HG03280 (cell line): ENCODE measurements around the gene SLC7A7.
"Not testable (repeated sequence)": the region's sequence is repeated elsewhere in the genome, so short reads cannot be mapped to it uniquely, and the experiment has no call there.

ENCODE experiments used
- ATAC-seq: cut with Tn5 transposase; IDR thresholded peaks from one replicate; pipeline ENCODE4 v1.9.1; 2021; ENCODE audit warnings: mild to moderate bottlenecking, moderate library complexity; ENCODE audit not compliant: unreplicated experiment

SLC7A7 gene

GRCh38 chr14:22814941-22815713 is at the start of gene SLC7A7:
Gene SLC7A7, minus strand, starts transcription at chr14:22815435. Its CDS starts 2,037 bp downstream, at chr14:22813398.
- no peak for ATAC-seq

DNA sequence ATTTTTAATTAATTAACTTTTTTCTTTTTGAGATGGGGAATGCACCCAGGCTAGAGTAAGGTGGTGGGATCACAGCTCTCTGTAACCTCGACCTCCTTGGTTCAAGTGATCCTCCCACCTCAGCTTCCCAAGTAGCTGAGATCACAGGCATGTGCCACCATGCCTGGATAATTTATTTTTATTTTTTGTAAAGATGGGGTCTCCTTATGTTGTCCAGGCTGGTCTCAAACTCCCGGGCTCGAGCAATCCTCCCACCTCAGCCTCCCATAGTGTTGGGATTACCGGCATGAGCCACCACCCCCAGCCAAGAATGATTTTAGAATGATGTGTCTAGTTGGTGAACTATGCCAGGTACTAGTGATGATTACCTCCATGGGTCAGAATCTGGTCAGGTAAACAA is 49.7 kb upstream of the SLC7A7 start:
- ATAC-seq = no peak

- ATAC-seq = no peak
Measured at GRCh38 chr14:22861651-22862050, 46.4 kb upstream of the SLC7A7 start.

GRCh38 chr14:22860377-22860776 is 45.1 kb upstream of the SLC7A7 start:
- ATAC-seq = not testable (repeated sequence)

DNA sequence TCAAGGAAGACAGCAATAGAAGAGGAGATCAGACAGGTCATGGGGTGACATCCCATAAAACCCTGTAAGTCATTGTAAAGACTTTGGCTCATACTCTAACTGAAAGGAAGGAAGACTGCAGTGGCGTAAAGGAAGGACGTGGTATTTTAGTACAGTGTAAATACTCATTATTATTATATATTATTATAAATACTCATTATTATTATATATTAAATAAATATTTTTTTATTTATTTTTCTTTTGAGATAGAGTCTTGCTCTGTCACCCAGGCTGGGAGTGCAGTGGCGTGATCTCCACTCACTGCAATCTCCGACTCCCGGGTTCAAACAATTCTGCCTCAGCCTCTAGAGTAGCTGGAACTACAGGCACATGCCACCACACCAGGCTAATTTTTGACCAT is 41.2 kb upstream of the SLC7A7 start:
- ATAC-seq = no peak

DNA sequence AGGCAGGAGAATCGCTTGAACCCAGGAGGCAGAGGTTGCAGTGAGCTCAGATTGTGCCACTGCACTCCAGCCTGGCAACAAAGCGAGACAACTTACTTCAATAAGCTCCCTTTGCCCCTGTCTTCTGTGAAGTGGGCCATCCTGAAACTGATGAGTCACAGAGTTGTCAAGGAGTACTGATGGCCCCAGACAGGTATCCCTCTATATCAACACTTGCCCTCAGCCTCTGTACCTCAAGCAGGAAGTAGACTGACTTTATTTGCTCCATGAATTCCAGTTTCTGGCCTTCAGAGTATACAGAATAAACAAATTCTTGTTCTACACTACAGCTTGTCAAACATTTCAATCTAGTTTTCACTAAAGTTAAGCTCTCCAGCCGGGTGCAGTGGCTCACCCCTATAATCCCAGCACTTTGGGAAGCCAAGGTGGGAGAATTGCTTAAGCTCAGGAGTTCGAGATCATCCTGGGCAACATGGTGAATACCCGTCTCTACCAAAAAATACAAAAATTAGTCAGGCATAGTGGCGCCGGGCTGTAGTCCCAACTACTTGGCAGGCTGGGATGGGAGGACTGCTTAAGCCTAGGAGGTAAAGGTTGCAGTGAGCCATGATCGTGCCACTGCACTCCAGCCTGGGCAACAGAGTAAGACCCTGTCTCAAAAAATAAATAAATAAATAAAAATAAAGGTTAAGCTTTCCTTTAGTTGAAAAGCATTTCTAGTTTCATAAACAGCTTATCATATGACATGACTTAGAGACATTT is 39.9 kb upstream of the SLC7A7 start:
- ATAC-seq = no peak

GRCh38 chr14:22854296-22854695 is 39.1 kb upstream of the SLC7A7 start:
- not testable (repeated sequence) for ATAC-seq

DNA sequence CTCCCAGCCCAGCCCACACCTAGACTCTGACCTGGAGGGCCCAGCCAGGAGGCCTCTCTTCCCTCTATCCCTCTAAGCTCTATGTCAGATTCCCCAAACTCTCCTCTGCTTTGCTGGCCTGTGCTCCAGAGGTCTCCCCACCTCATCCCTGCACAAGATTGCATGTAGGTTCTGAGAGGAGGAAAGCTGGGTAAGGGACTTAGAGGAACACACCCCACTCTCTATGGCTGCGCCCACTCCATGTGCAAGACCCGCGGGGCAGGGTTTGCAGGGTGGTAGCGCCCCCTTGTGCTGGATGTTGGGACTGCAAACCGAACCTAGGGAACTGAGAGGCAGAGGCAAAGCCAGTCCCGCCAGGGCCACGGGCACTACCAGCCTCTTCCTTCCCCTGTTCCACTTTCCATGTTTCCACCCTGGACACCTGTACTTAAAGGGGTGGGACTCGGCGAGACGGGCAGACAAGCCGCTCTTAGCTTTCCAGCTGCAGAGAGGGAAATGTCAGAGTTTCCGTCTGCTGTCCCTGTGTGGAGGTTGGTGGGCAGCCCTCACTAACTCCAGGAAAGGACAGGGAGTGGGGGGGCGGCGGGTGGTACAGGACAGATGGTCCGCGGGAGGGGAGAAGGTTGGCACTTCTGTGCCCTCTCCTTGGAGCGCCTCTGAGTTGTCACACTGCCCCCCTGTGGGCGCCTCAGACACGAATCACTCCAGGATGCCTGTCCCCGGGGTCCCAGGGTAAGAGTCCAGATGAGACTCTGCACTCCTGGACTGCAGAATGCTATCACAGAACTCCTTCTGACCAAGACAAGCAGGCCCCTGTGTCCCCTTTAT is 37.9 kb upstream of the SLC7A7 start:
- ATAC-seq = peak; percentile 83

- no peak for ATAC-seq
Measured at GRCh38 chr14:22852599-22852939, 37.3 kb upstream of the SLC7A7 start.

DNA sequence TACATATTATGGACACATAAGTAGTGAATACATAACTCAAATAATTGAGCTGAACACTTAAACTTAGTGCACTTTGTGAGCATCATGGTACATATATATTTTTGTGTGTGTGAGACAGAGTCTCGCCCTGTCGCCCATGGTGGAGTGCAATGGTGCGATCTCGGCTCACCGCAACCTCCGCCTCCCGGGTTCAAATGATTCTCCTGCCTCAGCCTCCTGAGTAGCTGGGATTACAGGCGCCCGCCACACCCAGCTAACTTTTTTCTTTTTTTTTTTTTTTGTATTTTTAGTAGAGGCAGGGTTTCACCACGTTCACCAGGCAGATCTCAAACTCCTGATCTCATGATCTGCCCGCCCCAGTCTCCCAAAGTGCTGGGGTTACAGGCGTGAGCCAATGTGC is 36.9 kb upstream of the SLC7A7 start:
- ATAC-seq = not testable (repeated sequence)

- no peak for ATAC-seq
Measured at GRCh38 chr14:22850944-22851764, 35.9 kb upstream of the SLC7A7 start.

DNA sequence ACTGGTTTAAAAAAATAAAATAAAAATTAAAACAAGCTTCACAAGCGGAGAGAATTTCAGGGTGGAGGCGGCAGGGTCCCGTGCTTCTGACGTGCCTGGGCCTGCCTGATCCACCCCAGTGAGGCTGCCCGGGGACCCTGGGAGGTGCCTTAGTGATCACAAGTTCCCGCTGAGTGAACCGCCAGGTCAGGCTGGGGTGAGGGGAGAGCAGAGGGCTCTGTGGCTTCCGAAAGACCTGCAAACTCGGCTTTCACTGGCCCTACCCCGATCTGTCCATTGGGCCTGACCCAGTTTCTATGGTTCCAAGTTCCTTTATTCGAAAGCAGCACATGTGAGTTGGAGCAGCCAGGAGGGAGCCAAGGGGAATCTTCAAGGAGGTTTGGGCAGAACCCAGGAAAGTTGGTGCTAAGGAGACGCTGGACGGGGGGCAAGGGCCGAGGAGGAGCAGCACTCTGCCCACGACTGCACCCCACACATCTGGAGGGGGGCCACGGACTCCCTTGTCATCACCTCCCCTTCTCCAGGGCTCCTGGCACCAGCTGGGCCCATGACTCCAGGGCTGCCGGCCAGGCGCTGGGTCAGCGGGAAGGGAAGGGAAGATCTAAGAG is 34.1 kb upstream of the SLC7A7 start:
- no peak for ATAC-seq

DNA sequence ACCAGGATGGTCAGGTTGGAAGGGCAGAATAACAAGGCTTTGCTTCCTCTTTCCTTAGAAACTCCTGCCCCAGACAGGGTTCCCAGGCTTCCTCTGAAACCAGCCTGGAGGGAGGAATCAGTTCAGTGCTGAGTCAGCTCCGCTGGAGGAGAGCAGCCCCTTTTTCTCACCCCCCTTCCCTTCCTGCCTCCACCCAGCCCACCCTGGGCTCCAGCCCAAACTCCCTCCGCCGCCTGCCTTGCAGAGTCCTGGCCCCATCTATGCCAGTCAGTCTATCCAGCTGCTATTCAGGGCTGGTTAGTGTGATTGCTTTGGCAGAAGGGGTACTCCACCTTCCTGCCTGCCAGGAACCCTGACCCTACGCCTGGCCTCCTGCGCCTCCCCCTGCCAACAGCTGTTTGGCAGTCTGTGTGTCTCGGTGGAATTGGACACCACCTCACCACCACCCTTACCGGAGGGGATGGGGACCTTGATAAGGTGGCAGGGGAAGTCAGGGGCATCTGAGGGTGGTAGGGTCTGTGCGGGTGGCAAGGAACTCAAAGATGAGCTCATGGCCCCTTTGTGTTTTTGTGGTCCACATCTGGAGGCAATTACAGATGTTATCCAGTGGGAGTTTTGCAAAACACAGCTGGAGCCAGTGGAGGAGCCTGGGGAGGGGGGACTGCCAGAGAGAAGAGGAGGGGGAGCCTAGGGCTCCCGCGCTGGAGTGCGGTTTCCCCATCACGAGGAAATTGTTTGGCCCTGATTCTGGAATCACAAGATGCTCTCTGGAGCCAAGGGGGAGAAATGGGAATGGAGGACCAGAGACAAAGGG is 33.3 kb upstream of the SLC7A7 start:
- no peak for ATAC-seq

DNA sequence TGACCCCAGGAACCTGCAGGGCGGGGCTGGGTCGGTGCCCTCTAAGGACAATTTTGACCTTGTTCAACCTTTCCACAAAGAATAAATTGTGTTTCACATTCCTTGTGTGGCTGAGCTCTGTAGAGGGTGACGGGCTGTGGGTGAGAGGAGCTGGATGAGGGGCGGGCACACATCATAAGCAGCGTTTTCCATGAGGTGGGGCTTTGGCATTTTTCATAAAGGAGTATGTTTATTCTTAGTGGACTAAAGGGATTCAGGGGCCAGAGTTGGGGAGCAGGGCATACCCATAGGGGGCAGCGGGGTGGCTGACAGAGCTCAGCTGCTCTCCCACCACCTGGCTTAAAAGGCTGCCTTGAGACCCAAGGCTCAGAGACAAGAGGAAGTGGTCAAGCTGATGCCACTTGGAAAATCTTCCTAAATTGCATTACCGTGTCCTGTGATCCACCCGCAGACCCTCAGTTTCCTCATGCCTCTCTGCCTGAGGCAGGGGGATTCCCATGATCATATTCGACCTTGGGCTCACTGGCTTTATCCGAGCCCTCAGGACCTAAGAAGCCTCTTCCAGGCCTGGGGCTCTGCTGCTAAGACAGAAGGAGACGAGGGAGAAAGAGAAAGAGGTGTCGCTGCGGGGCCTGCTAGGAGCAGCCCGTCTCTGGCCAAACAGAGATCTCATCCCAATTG is 32.6 kb upstream of the SLC7A7 start:
- no peak for ATAC-seq

- ATAC-seq = no peak
Measured at GRCh38 chr14:22846811-22847307, 31.6 kb upstream of the SLC7A7 start.

- no peak for ATAC-seq
Measured at GRCh38 chr14:22845821-22846625, 30.8 kb upstream of the SLC7A7 start.

GRCh38 chr14:22845103-22845394 is 29.8 kb upstream of the SLC7A7 start:
- ATAC-seq = no peak
